PC-9 (cell line): ENCODE results near the gene KRT82.

Experiments used
- CTCF ChIP-seq: fragments of 200-600 bp; sonication (generic); conservative IDR thresholded peaks from 2 replicates; pipeline ENCODE4 v1.6.1; 2017; ENCODE audit warnings: mixed run types, antibody characterized with exemption, mild to moderate bottlenecking, moderate library complexity
- EZH2 ChIP-seq: fragments of 200-600 bp; sonication (generic); IDR thresholded peaks from 2 replicates; pipeline ENCODE4 v1.8.0; 2017; ENCODE audit warnings: antibody characterized with exemption, low read depth

- TF ChIP-seq CTCF (no peak), EZH2 (no peak)
These were observed 42.1 kb upstream of the KRT82 start for GRCh38 chr12:52448228-52448627.
